ENCODE measurements around the gene CEP295NL. TPM values are rescaled to one million over a fixed set of nuclear protein-coding genes. Genes with fewer than 3 reads are reported as not detected.
"Not testable (repeated sequence)": the region's sequence is repeated elsewhere in the genome, so short reads cannot be mapped to it uniquely, and the experiment has no call there.

CEP295NL gene
- total RNA-seq, 1 donor from 2014 or later, result 1.6 TPM

GRCh38 chr17:78890498-78890897 is 12.5 kb downstream of the CEP295NL start:
- peak overlapping the region; percentile 74 for H3K27ac Mint-ChIP-seq (ENCODE audit: unreplicated experiment)
- Histone ChIP-seq H3K9me3 (ENCODE audit: insufficient read depth, low read depth, low read length) (no peaks in the 10 kb centered on the region), H3K27me3 (ENCODE audit: insufficient read depth, low read length) (no peaks in the 10 kb centered on the region), H3K79me2 (ENCODE audit: insufficient read depth, low read length) (peaks cover 97% of the 10 kb centered on the region), H3K9ac (ENCODE audit: low read length) (no peak overlapping the region), H3K4me2 (ENCODE audit: low read length) (no peak overlapping the region), H3K4me1 (ENCODE audit: insufficient read depth, low read length) (peaks cover 10% of the 10 kb centered on the region), H3K4me3 (ENCODE audit: insufficient read depth, low read depth, low read length) (no peak overlapping the region), H4K20me1 (ENCODE audit: insufficient read depth, low read length) (peaks cover 88% of the 10 kb centered on the region), H3K27ac (ENCODE audit: low read depth, low read length) (no peak overlapping the region), H2AFZ (ENCODE audit: low read depth, low read length) (no peak overlapping the region), H3K36me3 (ENCODE audit: insufficient read depth, low read length) (no peaks in the 10 kb centered on the region)
- H3K4me1 Mint-ChIP-seq (ENCODE audit: low read depth, unreplicated experiment), result peaks cover 6% of the 10 kb centered on the region
- TF ChIP-seq EZH2 (IDR thresholded peaks at IDR 0.05; ENCODE audit: insufficient read depth, low read length) (no peak), CTCF (IDR thresholded peaks at IDR 0.05; ENCODE audit: insufficient read depth, low read depth, low read length) (no peak)
- FAIRE-seq, result no peak
- DNase-seq (ENCODE audit: low read depth), result no peak
- H3K4me3 Mint-ChIP-seq (ENCODE audit: unreplicated experiment), result no peak overlapping the region
- no peaks in the 10 kb centered on the region for H3K27me3 Mint-ChIP-seq (ENCODE audit: low read depth, unreplicated experiment)
- peaks cover 18% of the 10 kb centered on the region for H3K36me3 Mint-ChIP-seq (ENCODE audit: low read depth, unreplicated experiment)
- no peaks in the 10 kb centered on the region for H3K9me3 Mint-ChIP-seq (ENCODE audit: unreplicated experiment)

- H3K4me1 ChIP-seq (ENCODE audit: insufficient read depth, low read length); H3K27ac Mint-ChIP-seq (ENCODE audit: unreplicated experiment); H2AFZ ChIP-seq (ENCODE audit: low read depth, low read length); H3K27ac ChIP-seq (ENCODE audit: low read depth, low read length); H3K9ac ChIP-seq (ENCODE audit: low read length); H3K9me3 ChIP-seq (ENCODE audit: insufficient read depth, low read depth, low read length); H3K9me3 Mint-ChIP-seq (ENCODE audit: unreplicated experiment); H3K4me3 Mint-ChIP-seq (ENCODE audit: unreplicated experiment); H3K27me3 Mint-ChIP-seq (ENCODE audit: low read depth, unreplicated experiment); H3K4me3 ChIP-seq (ENCODE audit: insufficient read depth, low read depth, low read length); H3K4me2 ChIP-seq (ENCODE audit: low read length); H3K27me3 ChIP-seq (ENCODE audit: insufficient read depth, low read length); H3K36me3 ChIP-seq (ENCODE audit: insufficient read depth, low read length); FAIRE-seq; H3K4me1 Mint-ChIP-seq (ENCODE audit: low read depth, unreplicated experiment); DNase-seq (ENCODE audit: low read depth): not testable (repeated sequence)
- H3K79me2 ChIP-seq (ENCODE audit: insufficient read depth, low read length), result peaks cover 97% of the 10 kb centered on the region
- peaks cover 18% of the 10 kb centered on the region for H3K36me3 Mint-ChIP-seq (ENCODE audit: low read depth, unreplicated experiment)
- H4K20me1 ChIP-seq (ENCODE audit: insufficient read depth, low read length), result peaks cover 88% of the 10 kb centered on the region
These were observed 12.9 kb downstream of the CEP295NL start for GRCh38 chr17:78890096-78890495.

- Mint-ChIP-seq H3K4me3 (ENCODE audit: unreplicated experiment) (no peak overlapping the region), H3K27ac (ENCODE audit: unreplicated experiment) (no peak overlapping the region), H3K9me3 (ENCODE audit: unreplicated experiment) (no peaks in the 10 kb centered on the region), H3K27me3 (ENCODE audit: low read depth, unreplicated experiment) (no peaks in the 10 kb centered on the region), H3K4me1 (ENCODE audit: low read depth, unreplicated experiment) (peaks cover 10% of the 10 kb centered on the region), H3K36me3 (ENCODE audit: low read depth, unreplicated experiment) (peaks cover 18% of the 10 kb centered on the region)
- no peak for DNase-seq (ENCODE audit: low read depth)
- Histone ChIP-seq H3K27ac (ENCODE audit: low read depth, low read length) (no peak overlapping the region), H3K79me2 (ENCODE audit: insufficient read depth, low read length) (peaks cover 97% of the 10 kb centered on the region), H3K4me1 (ENCODE audit: insufficient read depth, low read length) (peaks cover 12% of the 10 kb centered on the region), H3K9ac (ENCODE audit: low read length) (no peak overlapping the region), H3K9me3 (ENCODE audit: insufficient read depth, low read depth, low read length) (no peaks in the 10 kb centered on the region), H3K4me2 (ENCODE audit: low read length) (no peak overlapping the region), H2AFZ (ENCODE audit: low read depth, low read length) (no peak overlapping the region), H3K36me3 (ENCODE audit: insufficient read depth, low read length) (no peaks in the 10 kb centered on the region), H4K20me1 (ENCODE audit: insufficient read depth, low read length) (peaks cover 88% of the 10 kb centered on the region), H3K27me3 (ENCODE audit: insufficient read depth, low read length) (no peaks in the 10 kb centered on the region), H3K4me3 (ENCODE audit: insufficient read depth, low read depth, low read length) (no peak overlapping the region)
- no peak for FAIRE-seq
- TF ChIP-seq CTCF (IDR thresholded peaks at IDR 0.05; ENCODE audit: insufficient read depth, low read depth, low read length), result no peak
- TF ChIP-seq EZH2 (IDR thresholded peaks at IDR 0.05; ENCODE audit: insufficient read depth, low read length), result no peak
These were observed 13.5 kb downstream of the CEP295NL start for GRCh38 chr17:78889531-78889930.
